Endothelial cell of umbilical vein (primary cell): Measurements from ENCODE around the gene GADD45A.

Source experiments
- EZH2 ChIP-seq: IDR thresholded peaks from 2 replicates; pipeline ENCODE4 v1.6.1; 2012; ENCODE audit warnings: borderline replicate concordance, low read depth, mild to moderate bottlenecking, moderate library complexity, low read length, inconsistent platforms; ENCODE audit not compliant: severe bottlenecking
- FOS ChIP-seq: IDR thresholded peaks from 2 replicates; pipeline ENCODE4 v1.6.1; 2011; ENCODE audit warnings: mild to moderate bottlenecking, low read length, moderate library complexity, borderline replicate concordance; ENCODE audit not compliant: insufficient read depth
- GATA2 ChIP-seq: IDR thresholded peaks from 2 replicates; pipeline ENCODE4 v1.7.0; 2011; ENCODE audit warnings: low read depth, mild to moderate bottlenecking, moderate library complexity, mixed read lengths, low read length; ENCODE audit not compliant: insufficient read length, insufficient read depth
- JUN ChIP-seq: IDR thresholded peaks from 2 replicates; pipeline ENCODE4 v1.6.1; 2011; ENCODE audit warnings: borderline replicate concordance, low read depth; ENCODE audit not compliant: insufficient read length, insufficient read depth
- MYC ChIP-seq: IDR thresholded peaks from one replicate; pipeline ENCODE4 v1.6.1; 2011; ENCODE audit warnings: mild to moderate bottlenecking, low read depth, low read length
- POLR2A ChIP-seq: IDR thresholded peaks from 2 replicates; pipeline ENCODE4 v1.6.1; 2012; ENCODE audit warnings: low read depth, mild to moderate bottlenecking, control low read depth, low read length
- POLR2AphosphoS5 ChIP-seq: IDR thresholded peaks from 2 replicates; pipeline ENCODE4 v1.6.1; 2012; ENCODE audit warnings: low read depth, mild to moderate bottlenecking, control low read depth, low read length, moderate library complexity; ENCODE audit not compliant: insufficient read depth
- TF ChIP-seq, protein P1 (sequence below), 2 donors: IDR thresholded peaks; 1 replicate in 1 of 2; 2 replicates in 1 of 2; pipeline ENCODE4 v1.5.1; 2011; ENCODE audit warnings: low read length in 2 of 2, mild to moderate bottlenecking in 2 of 2, moderate library complexity in 2 of 2, control low read depth in 1 of 2, inconsistent platforms in 1 of 2, low read depth in 1 of 2; ENCODE audit not compliant: insufficient read depth in 1 of 2; ENCODE audit errors: extremely low read depth in 1 of 2
- TF ChIP-seq, protein P2 (sequence below): IDR thresholded peaks from 2 replicates; pipeline ENCODE4 v1.6.1; 2011; ENCODE audit not compliant: insufficient read depth, insufficient read length

DNA sequence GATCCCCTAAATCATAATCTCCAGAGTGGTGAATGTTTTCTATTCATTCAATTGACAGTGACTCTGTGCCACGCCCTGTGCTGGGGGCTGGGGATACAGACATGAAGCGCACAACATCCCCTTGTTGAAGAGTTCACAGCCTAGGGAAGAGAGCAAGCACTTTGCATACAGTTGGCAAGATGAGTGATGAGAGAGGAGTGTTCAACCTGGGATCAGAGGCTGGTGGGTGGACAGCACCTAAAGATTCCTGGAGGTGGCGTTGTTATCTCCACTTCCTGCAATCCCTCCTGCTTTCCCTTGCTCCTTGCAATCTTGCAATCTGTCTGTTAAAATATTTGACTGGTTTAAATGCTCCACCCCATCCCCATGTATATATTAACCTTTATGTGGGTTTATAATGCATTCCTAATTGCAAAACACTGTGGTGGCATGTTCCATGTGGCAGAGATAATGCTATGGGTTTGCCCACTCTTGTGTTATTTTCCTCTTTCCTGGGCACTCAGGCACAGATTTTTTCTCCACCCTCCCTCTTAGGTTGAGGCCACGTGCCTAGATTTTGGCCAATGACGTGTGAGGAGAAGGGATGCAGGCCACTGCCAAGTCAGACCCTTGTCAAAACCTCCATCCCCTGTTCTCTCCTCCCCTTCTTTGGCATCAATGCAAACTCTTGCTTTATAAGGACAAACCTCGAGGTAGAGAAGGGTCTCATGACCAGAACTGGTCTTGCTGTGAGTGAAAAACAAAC, 36.2 kb upstream of the GADD45A start:
- TF ChIP-seq POLR2A: no peak
- TF ChIP-seq, protein P1, sequence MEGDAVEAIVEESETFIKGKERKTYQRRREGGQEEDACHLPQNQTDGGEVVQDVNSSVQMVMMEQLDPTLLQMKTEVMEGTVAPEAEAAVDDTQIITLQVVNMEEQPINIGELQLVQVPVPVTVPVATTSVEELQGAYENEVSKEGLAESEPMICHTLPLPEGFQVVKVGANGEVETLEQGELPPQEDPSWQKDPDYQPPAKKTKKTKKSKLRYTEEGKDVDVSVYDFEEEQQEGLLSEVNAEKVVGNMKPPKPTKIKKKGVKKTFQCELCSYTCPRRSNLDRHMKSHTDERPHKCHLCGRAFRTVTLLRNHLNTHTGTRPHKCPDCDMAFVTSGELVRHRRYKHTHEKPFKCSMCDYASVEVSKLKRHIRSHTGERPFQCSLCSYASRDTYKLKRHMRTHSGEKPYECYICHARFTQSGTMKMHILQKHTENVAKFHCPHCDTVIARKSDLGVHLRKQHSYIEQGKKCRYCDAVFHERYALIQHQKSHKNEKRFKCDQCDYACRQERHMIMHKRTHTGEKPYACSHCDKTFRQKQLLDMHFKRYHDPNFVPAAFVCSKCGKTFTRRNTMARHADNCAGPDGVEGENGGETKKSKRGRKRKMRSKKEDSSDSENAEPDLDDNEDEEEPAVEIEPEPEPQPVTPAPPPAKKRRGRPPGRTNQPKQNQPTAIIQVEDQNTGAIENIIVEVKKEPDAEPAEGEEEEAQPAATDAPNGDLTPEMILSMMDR (IDR thresholded peaks at IDR 0.05; ENCODE audit: extremely low read depth in 1 of 2, insufficient read depth in 1 of 2, low read depth in 1 of 2, low read length in 2 of 2): no peak
- TF ChIP-seq GATA2: no peak
- TF ChIP-seq, protein P2, sequence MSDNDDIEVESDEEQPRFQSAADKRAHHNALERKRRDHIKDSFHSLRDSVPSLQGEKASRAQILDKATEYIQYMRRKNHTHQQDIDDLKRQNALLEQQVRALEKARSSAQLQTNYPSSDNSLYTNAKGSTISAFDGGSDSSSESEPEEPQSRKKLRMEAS: no peak
- no peak for TF ChIP-seq JUN
- no peak for TF ChIP-seq FOS
- TF ChIP-seq EZH2: no peak
- TF ChIP-seq POLR2AphosphoS5: no peak
- no peak for TF ChIP-seq MYC
